Fibroblast of pulmonary artery (primary cell): Measurements from ENCODE around the gene HS1BP3.

ENCODE experiments used
- DNase-seq: peaks from one replicate; pipeline ENCODE4 v3.0.0-alpha.2; 2010; ENCODE audit warnings: low read depth
- H3K4me3 ChIP-seq: replicated peaks from 2 replicates; pipeline ENCODE4 v1.5.1; 2011; ENCODE audit warnings: low read depth, mild to moderate bottlenecking, control low read depth, low read length, moderate library complexity
- TF ChIP-seq, protein P1 (sequence below): IDR thresholded peaks from 2 replicates; pipeline ENCODE4 v1.5.1; 2011; ENCODE audit warnings: mild to moderate bottlenecking, control low read depth, low read length, inconsistent platforms; ENCODE audit errors: missing control alignments

HS1BP3 gene

DNA sequence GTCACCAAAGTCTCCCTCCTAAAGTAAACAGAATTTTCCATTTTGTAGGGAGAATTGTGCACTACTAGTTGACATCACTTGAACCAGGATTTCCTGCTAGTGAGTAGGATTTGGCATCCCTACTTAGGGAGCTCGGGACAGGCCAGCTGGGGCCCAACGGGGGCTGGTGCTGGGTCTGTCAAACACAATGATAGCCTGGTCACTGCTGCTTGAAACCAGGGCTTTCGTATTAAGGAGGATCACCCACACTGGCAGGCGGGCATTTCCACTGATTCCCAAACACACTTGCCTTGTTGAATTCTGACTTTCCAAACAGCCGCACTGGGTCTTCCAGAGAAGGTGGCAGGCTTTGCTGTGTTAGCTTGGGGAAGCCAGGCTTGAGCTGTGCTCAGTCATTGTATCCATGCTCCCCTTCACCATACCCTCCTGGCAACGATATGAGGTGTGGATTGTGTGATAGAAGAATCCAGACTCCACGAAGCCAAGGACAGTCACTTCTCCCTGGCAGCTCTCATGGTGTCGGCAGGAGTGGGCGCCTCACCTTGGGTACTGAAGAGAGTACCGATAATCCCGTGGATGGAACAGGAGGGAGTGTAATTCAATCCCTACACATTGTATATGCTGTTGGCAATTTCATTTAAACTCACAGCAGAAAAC lies 23.5 kb upstream of the HS1BP3 start:
- DNase-seq: no peak
- no peak overlapping the region for H3K4me3 ChIP-seq
- TF ChIP-seq, protein P1, sequence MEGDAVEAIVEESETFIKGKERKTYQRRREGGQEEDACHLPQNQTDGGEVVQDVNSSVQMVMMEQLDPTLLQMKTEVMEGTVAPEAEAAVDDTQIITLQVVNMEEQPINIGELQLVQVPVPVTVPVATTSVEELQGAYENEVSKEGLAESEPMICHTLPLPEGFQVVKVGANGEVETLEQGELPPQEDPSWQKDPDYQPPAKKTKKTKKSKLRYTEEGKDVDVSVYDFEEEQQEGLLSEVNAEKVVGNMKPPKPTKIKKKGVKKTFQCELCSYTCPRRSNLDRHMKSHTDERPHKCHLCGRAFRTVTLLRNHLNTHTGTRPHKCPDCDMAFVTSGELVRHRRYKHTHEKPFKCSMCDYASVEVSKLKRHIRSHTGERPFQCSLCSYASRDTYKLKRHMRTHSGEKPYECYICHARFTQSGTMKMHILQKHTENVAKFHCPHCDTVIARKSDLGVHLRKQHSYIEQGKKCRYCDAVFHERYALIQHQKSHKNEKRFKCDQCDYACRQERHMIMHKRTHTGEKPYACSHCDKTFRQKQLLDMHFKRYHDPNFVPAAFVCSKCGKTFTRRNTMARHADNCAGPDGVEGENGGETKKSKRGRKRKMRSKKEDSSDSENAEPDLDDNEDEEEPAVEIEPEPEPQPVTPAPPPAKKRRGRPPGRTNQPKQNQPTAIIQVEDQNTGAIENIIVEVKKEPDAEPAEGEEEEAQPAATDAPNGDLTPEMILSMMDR: no peak

DNA sequence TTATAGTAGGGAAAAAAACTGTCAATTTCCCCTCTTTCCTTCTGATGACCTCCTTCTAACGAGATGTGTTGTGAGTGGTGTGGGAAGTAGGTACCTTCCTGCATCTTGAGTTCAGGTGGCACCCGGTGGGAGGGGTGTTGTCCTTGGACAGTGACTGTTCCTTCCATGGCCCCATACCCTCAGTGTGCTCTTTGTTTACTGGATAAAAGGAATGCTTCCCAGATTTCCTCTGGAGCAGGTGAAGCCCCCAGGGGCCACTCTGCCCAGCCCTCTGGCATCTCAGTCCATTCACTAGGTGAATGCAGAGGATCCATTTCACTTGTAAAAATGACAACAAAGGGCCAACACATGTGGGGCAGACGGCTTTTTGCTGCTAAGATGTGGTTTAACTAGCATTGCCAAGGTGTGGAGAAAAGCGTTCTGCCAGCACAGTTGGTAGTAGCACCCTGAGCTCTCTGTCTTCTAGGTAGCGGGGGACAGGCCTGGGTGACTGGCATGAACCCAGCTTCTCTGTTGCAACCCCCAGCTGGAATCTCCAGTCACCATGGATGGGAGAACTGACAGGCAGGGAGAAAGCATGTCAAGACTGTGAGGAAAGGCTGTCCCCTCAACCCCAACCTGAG lies 22.9 kb upstream of the HS1BP3 start:
- TF ChIP-seq, protein P1: no peak
- DNase-seq: no peak
- H3K4me3 ChIP-seq: no peak overlapping the region

DNA sequence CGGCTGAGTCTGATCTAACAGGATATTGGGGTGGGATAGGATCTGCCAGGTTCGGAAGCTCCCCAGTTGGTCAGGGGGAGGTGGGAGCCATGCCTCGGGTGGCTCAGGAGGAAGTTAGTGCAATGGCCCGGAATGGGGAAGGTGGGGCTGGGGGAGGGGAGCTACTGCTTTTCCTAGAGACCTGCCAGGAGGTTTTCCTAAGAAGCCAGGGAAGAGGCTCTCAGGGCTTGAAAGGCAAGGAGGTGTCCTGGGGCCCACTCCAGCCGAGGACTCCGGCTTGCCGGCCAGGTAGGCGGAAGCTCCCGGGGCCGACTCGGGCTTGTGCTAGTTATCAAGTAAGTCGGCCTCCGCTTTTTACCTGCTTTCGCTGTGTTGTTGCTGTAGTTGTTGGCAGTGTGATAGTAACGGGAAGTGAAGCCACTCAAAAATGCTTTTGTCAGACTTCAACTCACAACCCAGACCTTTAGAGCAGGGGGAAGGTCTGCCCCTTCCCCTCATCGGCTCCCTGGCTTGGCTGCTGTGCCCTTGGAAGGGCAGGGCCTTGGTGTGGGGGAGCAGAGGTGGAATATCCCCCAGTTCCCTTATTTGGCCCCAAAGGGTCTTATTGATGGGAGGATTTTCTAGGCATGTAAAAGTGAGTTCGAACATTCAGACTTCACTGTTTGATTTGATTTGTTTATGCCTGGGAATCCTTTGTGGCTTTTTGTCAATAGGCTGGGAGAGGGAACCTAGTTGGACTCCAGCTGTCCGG lies 21.5 kb upstream of the HS1BP3 start:
- H3K4me3 ChIP-seq: no peak overlapping the region
- DNase-seq: no peak
- TF ChIP-seq, protein P1: no peak

DNA sequence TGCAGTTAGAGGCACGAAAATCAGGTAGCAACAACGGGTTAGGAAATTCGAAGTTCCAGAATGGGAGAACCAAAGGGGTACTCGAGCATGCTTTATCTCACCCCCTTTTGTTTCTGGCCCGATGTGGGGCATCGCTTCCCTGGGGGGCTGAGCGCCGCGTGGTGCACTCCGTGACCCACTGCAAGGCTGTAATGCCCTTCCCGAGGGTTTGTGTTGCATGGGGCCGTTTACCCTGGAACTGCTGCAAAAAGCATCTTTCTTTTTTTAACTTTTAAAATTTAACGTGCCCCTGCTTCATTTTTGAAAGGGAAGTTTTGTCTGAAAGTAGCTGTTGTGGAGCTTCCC lies 20.8 kb upstream of the HS1BP3 start:
- DNase-seq: no peak
- TF ChIP-seq, protein P1: no peak
- no peak overlapping the region for H3K4me3 ChIP-seq

DNA sequence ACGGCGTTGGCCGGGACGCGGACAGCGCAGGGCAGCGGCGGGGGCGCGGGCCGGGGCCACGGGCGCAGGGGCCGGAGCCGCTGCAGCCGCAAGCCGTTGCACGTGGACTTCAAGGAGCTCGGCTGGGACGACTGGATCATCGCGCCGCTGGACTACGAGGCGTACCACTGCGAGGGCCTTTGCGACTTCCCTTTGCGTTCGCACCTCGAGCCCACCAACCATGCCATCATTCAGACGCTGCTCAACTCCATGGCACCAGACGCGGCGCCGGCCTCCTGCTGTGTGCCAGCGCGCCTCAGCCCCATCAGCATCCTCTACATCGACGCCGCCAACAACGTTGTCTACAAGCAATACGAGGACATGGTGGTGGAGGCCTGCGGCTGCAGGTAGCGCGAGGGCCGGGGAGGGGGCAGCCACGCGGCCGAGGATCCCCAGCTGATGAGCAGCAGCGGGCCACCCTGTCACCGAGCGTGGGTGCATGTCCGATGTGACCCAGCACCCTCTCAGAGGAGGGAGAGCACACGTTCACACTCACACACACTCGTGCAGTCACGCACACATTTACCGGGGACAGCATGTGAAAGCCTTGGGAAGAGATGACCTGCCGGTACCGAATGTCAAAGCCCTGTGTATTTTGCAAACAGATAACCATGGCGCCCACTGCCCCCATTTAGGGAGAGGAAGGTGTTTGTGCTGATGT lies 20.3 kb upstream of the HS1BP3 start:
- TF ChIP-seq, protein P1: no peak
- no peak overlapping the region for H3K4me3 ChIP-seq
- no peak for DNase-seq

DNA sequence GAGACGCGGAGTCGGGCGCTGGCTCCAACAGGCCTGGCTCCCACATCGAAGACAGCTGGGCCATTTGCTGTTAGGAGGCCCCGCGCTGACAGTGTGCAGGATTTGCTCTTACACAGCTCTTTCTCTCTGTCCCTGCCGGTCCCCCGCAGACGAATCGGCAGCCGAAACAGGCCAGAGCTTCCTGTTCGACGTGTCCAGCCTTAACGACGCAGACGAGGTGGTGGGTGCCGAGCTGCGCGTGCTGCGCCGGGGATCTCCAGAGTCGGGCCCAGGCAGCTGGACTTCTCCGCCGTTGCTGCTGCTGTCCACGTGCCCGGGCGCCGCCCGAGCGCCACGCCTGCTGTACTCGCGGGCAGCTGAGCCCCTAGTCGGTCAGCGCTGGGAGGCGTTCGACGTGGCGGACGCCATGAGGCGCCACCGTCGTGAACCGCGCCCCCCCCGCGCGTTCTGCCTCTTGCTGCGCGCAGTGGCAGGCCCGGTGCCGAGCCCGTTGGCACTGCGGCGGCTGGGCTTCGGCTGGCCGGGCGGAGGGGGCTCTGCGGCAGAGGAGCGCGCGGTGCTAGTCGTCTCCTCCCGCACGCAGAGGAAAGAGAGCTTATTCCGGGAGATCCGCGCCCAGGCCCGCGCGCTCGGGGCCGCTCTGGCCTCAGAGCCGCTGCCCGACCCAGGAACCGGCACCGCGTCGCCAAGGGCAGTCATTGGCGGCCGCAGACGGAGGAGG lies 19.6 kb upstream of the HS1BP3 start:
- H3K4me3 ChIP-seq: no peak overlapping the region
- TF ChIP-seq, protein P1: no peak
- DNase-seq: no peak
